OCI-LY7 (cell line): Measurements from ENCODE around the gene AGT. TPM values are rescaled to one million over a fixed set of nuclear protein-coding genes. Genes with fewer than 3 reads are reported as not detected.

Experiments used
- BruUV-seq: library from RNA; stranded (reverse); fragments of 400-500 nt; replicated peaks from 2 replicates; lab custom pipeline; 2021; lab: Mats Ljungman, UMichigan
- CTCF ChIA-PET: fragments of 300-600 bp; sonication (Branson Sonifier 250); formaldehyde crosslinking; loops from one replicate; lab custom pipeline; 2022; ENCODE audit warnings: antibody characterized with exemption; ENCODE audit not compliant: unreplicated experiment; lab: Charles Lee
- POLR2A ChIA-PET: fragments of 300-600 bp; sonication (Branson Sonifier 250); formaldehyde crosslinking; loops from one replicate; lab custom pipeline; 2022; ENCODE audit warnings: antibody characterized with exemption; lab: Charles Lee
- DNase-seq: peaks from one replicate; pipeline ENCODE4 v3.0.0-alpha.2; 2015; ENCODE audit warnings: low spot score
- H2AFZ ChIP-seq: fragments of 200-600 bp; sonication (generic), shearing (Covaris generic); 2 replicates; pipeline ENCODE4 v1.6.1; 2014; ENCODE audit warnings: mild to moderate bottlenecking, antibody characterized with exemption, low read length, moderate library complexity
- H3K27ac ChIP-seq: fragments of 200-600 bp; sonication (generic); 2 replicates; pipeline ENCODE4 v1.5.1; 2014; ENCODE audit warnings: mixed run types, low read depth, mild to moderate bottlenecking, moderate library complexity, low read length, inconsistent platforms; ENCODE audit not compliant: poor library complexity, severe bottlenecking
- H3K36me3 ChIP-seq: fragments of 200-600 bp; sonication (generic); 2 replicates; pipeline ENCODE4 v1.6.1; 2014; ENCODE audit warnings: mild to moderate bottlenecking, antibody characterized with exemption, low read length, moderate library complexity, mixed read lengths; ENCODE audit not compliant: insufficient read depth
- H3K4me1 ChIP-seq: fragments of 200-600 bp; sonication (generic); 2 replicates; pipeline ENCODE4 v1.5.1; 2014; ENCODE audit warnings: mild to moderate bottlenecking, low read length; ENCODE audit not compliant: insufficient read depth, poor library complexity, severe bottlenecking
- H3K4me2 ChIP-seq: fragments of 200-600 bp; sonication (generic); 2 replicates; pipeline ENCODE4 v1.6.1; 2014; ENCODE audit warnings: mild to moderate bottlenecking, low read length
- H3K4me3 ChIP-seq: fragments of 200-600 bp; sonication (generic); 2 replicates; pipeline ENCODE4 v1.5.1; 2014; ENCODE audit warnings: mild to moderate bottlenecking, low read depth, low read length; ENCODE audit not compliant: poor library complexity, severe bottlenecking
- H3K79me2 ChIP-seq: fragments of 200-600 bp; sonication (generic); 2 replicates; pipeline ENCODE4 v1.6.1; 2016; ENCODE audit warnings: low read depth, mild to moderate bottlenecking, low read length, moderate library complexity, mixed read lengths; ENCODE audit not compliant: insufficient read depth
- H3K9me2 ChIP-seq: fragments of 200-600 bp; sonication (generic); 2 replicates; pipeline ENCODE4 v1.6.1; 2016; ENCODE audit warnings: mild to moderate bottlenecking, low read length, mixed read lengths; ENCODE audit not compliant: insufficient read depth
- H3K9me3 ChIP-seq: fragments of 200-600 bp; sonication (generic); 2 replicates; pipeline ENCODE4 v1.6.1; 2014; ENCODE audit warnings: mild to moderate bottlenecking, mixed run types, low read length, mixed read lengths
- H4K20me1 ChIP-seq: fragments of 200-600 bp; sonication (generic); 2 replicates; pipeline ENCODE4 v1.6.1; 2014; ENCODE audit warnings: mild to moderate bottlenecking, antibody characterized with exemption, low read length, moderate library complexity, mixed read lengths; ENCODE audit not compliant: insufficient read depth
- EZH2phosphoT487 ChIP-seq: fragments of 200-600 bp; sonication (generic); IDR thresholded peaks from 2 replicates; pipeline ENCODE4 v1.6.1; 2018; ENCODE audit warnings: low read depth, borderline replicate concordance, mild to moderate bottlenecking, mixed run types, antibody characterized with exemption, low read length, moderate library complexity, mixed read lengths
- intact Hi-C: fragments of 100-400 bp; cut with micrococcal nuclease; formaldehyde crosslinking; loops from one replicate; pipeline ENCODE4 v1.10.0; 2022; ENCODE audit not compliant: unreplicated experiment
- total RNA-seq, 2 experiments: library from RNA; depleted of rRNA in 1 of 2; stranded (reverse); fragments of >200 nt in 1 of 2; shearing (Covaris generic) in 1 of 2; gene quantifications; 2 replicates each; pipeline ENCODE4 v1.2.3, GENCODE V29; 2014 to 2022
- TF ChIP-seq, protein P1 (sequence below): fragments of 200-600 bp; sonication (generic); conservative IDR thresholded peaks from 2 replicates; pipeline ENCODE4 v1.5.1; 2014; ENCODE audit warnings: mild to moderate bottlenecking, antibody characterized with exemption, low read length, moderate library complexity, mixed read lengths

AGT gene
- total RNA-seq, 2 experiments from 2014 or later: not detected

GRCh38 chr1:230746617-230747016 is 32.7 kb upstream of the AGT start:
- no peak overlapping the region for H2AFZ ChIP-seq
- no peaks in the 10 kb centered on the region for H4K20me1 ChIP-seq
- CTCF ChIA-PET: no interaction called here
- H3K9me2 ChIP-seq: no peaks in the 10 kb centered on the region
- no peaks in the 10 kb centered on the region for H3K9me3 ChIP-seq
- BruUV-seq: no TSS peak
- no peak overlapping the region for H3K27ac ChIP-seq
- intact Hi-C loops: no loop called here
- no peak for DNase-seq
- no peaks in the 10 kb centered on the region for H3K36me3 ChIP-seq
- H3K4me1 ChIP-seq: peaks cover 14% of the 10 kb centered on the region
- H3K79me2 ChIP-seq: no peaks in the 10 kb centered on the region
- H3K4me2 ChIP-seq: no peak overlapping the region
- POLR2A ChIA-PET: no interaction called here
- TF ChIP-seq, protein P1, sequence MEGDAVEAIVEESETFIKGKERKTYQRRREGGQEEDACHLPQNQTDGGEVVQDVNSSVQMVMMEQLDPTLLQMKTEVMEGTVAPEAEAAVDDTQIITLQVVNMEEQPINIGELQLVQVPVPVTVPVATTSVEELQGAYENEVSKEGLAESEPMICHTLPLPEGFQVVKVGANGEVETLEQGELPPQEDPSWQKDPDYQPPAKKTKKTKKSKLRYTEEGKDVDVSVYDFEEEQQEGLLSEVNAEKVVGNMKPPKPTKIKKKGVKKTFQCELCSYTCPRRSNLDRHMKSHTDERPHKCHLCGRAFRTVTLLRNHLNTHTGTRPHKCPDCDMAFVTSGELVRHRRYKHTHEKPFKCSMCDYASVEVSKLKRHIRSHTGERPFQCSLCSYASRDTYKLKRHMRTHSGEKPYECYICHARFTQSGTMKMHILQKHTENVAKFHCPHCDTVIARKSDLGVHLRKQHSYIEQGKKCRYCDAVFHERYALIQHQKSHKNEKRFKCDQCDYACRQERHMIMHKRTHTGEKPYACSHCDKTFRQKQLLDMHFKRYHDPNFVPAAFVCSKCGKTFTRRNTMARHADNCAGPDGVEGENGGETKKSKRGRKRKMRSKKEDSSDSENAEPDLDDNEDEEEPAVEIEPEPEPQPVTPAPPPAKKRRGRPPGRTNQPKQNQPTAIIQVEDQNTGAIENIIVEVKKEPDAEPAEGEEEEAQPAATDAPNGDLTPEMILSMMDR: no peak
- H3K4me3 ChIP-seq: no peak overlapping the region

- no peak for DNase-seq
- Histone ChIP-seq H3K9me2 (no peaks in the 10 kb centered on the region), H4K20me1 (no peaks in the 10 kb centered on the region), H3K9me3 (no peaks in the 10 kb centered on the region), H2AFZ (no peak overlapping the region), H3K36me3 (no peaks in the 10 kb centered on the region), H3K79me2 (no peaks in the 10 kb centered on the region), H3K4me1 (peaks cover 14% of the 10 kb centered on the region), H3K4me2 (no peak overlapping the region), H3K4me3 (no peak overlapping the region), H3K27ac (no peak overlapping the region)
- CTCF ChIA-PET: no interaction called here
- intact Hi-C loops: no loop called here
- no TSS peak for BruUV-seq
- TF ChIP-seq EZH2phosphoT487: no peak
- TF ChIP-seq, protein P1: no peak
- POLR2A ChIA-PET: no interaction called here
Measured at GRCh38 chr1:230745071-230745470, 31.1 kb upstream of the AGT start.

DNA sequence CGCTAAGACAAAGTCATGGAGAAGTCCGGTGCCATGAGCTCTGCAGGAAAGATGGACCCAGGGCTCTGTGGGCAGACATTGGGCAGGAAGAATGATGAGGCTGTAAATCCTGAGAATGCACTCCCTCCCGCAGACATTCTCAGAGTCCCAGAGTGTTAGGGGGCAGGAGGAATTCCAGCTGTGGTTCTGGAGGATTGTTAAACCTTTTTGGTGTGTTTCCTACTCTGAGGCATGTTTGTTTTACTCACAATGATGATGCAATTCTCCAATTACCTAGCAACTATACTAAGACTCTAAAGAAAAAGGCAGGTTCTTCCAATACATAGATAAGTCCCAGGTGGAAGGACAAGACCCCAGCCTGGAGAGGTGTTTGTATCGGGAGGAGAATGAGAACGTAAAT is 30.5 kb upstream of the AGT start:
- Histone ChIP-seq H3K4me1 (peaks cover 9% of the 10 kb centered on the region), H3K9me2 (no peaks in the 10 kb centered on the region), H3K4me3 (no peak overlapping the region), H3K79me2 (no peaks in the 10 kb centered on the region), H3K4me2 (no peak overlapping the region), H3K27ac (no peak overlapping the region), H2AFZ (no peak overlapping the region), H3K36me3 (no peaks in the 10 kb centered on the region), H4K20me1 (no peaks in the 10 kb centered on the region), H3K9me3 (no peaks in the 10 kb centered on the region)
- TF ChIP-seq EZH2phosphoT487: no peak
- TF ChIP-seq, protein P1: no peak
- ChIA-PET CTCF (no interaction called here), POLR2A (no interaction called here)
- no peak for DNase-seq
- no TSS peak for BruUV-seq
- intact Hi-C loops: no loop called here
